RCC 7860 (cell line): ENCODE measurements around the gene TTC1.
"Not testable (repeated sequence)": the region's sequence is repeated elsewhere in the genome, so short reads cannot be mapped to it uniquely, and the experiment has no call there.

Source experiments
- DNase-seq: peaks from one replicate; pipeline ENCODE4 v3.0.0-alpha.2; 2015; ENCODE audit warnings: low spot score
- FAIRE-seq: peaks from 2 replicates; lab custom pipeline; 2012; peaks lifted over from hg19 to GRCh38; lab: Jason Lieb, UNC

TTC1 gene

GRCh38 chr5:160008877-160009590, at the start of gene TTC1:
TSS of gene TTC1 (plus strand) at chr5:160009139. CDS start at chr5:160010529, 1,390 bp downstream.
- peak; percentile 94 for DNase-seq
- FAIRE-seq, result peak; percentile 90

DNA sequence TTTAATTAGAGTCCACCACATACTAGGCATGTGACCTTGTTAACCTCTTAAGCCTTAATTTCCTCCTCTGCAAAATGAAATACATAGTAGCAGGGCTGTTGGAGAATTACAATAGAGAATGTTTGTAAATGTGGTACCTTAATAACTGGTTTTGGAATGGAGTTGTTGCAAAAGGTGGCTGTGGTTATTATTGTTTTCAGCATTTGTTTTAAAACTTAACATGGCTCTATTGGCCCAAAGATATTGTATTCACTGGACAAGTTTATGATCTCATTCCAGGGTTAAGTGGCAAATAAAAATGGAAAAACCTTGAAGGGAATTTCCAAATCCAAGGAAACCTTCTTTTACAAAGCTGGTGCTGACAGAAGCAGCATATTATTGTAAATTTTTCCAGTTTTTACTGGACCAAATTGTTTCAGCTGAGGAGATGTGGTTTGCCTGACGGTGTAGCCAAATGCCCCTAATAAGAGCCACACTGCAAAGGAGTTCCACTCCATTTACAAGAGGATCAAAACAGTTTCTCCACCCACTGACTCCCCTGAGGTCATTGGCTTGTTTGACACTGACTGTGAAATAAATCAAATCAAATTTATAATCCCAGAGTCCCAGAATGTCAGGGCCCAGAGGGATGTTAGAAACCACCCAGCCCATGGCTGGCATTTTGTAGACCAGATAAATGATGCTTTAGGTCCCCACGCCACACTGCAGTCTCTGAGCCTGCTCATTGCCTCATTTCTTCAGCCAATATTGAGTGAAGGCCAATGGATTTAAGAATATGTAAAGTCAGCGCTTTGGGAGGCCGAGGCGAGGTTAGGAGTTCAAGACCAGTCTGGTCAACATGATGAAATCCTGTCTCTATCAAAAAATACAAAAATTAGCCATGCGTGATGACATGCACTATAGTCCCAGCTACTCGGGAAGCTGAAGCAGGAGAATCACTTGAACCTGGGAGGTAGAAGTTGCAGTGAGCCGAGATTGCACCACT, 47.5 kb upstream of the TTC1 start:
- no peak for DNase-seq
- FAIRE-seq, result no peak

- FAIRE-seq (no peak), DNase-seq (no peak)
Observed at GRCh38 chr5:159962214-159962613, 46.7 kb upstream of the TTC1 start.

DNA sequence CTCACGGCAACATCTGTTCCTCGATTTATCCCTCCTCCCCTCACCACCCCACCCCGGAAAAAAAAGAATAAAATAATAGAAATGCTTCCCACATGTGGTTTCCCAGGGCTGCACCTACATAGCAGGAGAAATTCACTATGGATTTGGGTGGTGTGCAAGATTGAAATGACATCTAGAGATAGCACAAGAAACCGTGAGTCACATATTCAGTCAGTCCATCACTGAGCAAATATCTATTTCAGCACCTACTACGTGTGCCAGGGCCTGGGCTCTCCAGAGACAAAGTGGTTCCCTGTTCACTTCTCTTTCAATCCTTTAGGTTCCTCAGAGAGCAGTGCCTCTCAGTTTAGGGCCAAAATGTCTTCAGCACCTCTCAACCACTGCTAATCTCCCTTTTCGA, 45.0 kb upstream of the TTC1 start:
- FAIRE-seq, result no peak
- no peak for DNase-seq

GRCh38 chr5:159965031-159965837, 43.7 kb upstream of the TTC1 start:
- peak; percentile 11 for DNase-seq
- no peak for FAIRE-seq

- not testable (repeated sequence) for FAIRE-seq, DNase-seq
Observed at GRCh38 chr5:159965838-159966128, 43.2 kb upstream of the TTC1 start.

DNA sequence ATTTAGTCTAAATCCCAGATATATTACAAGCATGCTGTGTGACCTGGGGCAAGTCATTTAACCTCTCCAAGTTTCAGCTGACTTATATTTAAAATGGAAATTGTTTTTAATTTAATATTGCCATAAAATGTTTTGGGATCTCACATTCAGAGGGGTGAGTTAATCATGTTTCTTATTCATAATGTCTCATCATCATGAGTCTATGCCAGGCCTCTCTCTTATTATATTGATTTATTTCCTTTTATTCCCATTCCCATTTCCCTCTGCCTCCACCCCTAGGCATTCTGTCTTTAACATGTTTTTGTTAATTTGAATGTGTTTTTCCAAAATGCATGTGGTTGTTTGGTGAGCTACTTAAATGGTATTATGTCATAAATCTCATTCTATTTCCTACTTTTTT, 39.0 kb upstream of the TTC1 start:
- no peak for FAIRE-seq
- DNase-seq, result no peak

DNA sequence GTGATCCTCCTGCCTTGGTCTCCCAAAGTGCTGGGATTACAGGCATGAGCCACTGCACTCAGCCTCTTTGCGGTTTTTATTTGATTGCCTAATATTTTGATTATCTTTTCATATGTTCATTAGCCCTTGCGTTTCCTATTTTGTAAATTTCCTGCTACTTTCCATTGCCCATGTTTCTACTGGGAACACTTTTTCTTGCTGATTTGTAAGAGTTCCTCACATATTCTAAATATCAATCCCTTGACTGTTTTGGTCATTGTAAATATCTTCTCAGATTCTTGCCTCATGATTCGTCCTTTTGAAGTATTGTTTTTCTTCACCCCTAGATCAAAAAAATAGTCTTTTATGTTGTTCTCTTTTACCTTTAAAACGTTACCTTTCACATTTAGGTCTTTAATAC, 37.9 kb upstream of the TTC1 start:
- DNase-seq (no peak), FAIRE-seq (no peak)

GRCh38 chr5:159971514-159971913, 37.4 kb upstream of the TTC1 start:
- FAIRE-seq, result no peak
- DNase-seq, result no peak

DNA sequence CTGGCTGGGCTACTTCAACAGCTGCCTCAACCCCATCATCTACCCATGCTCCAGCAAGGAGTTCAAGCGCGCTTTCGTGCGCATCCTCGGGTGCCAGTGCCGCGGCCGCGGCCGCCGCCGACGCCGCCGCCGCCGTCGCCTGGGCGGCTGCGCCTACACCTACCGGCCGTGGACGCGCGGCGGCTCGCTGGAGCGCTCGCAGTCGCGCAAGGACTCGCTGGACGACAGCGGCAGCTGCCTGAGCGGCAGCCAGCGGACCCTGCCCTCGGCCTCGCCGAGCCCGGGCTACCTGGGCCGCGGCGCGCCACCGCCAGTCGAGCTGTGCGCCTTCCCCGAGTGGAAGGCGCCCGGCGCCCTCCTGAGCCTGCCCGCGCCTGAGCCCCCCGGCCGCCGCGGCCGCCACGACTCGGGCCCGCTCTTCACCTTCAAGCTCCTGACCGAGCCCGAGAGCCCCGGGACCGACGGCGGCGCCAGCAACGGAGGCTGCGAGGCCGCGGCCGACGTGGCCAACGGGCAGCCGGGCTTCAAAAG, 36.9 kb upstream of the TTC1 start:
- no peak for DNase-seq

GRCh38 chr5:159972538-159973362, 36.2 kb upstream of the TTC1 start:
- DNase-seq, result no peak
- FAIRE-seq, result no peak

More for the DNA sequence above, 36.9 kb upstream of the TTC1 start:
- no peak for FAIRE-seq

DNA sequence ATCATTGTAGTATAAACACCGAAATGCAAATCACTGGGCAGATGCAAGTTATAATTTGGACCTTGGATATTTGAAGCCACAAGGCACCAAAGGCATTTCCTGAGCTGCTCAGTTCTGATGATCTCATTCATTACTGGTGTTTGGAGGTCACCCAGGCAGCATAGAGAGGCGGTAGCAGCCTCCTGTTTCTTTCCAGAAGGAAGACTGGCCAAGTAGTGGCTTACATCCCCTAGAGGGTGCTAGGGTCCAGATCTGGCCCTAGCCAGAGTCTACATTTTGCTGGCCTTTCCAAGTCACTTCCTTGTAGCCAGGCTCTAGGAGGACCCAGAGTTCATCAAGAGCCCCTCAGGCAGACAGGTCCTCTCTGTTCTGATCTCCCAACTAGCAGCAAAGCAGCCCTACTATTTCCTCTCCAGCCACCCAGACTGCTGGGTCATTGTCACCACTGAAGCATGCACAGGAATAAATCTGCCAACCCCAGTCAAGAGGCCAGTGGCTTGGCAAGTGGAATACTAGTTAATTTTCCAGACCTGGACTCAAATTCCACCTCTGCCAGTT, 33.4 kb upstream of the TTC1 start:
- peak; percentile 90 for DNase-seq
- FAIRE-seq, result peak; percentile 87

GRCh38 chr5:159976921-159977320, 32.0 kb upstream of the TTC1 start:
- DNase-seq, result no peak
- FAIRE-seq, result no peak

DNA sequence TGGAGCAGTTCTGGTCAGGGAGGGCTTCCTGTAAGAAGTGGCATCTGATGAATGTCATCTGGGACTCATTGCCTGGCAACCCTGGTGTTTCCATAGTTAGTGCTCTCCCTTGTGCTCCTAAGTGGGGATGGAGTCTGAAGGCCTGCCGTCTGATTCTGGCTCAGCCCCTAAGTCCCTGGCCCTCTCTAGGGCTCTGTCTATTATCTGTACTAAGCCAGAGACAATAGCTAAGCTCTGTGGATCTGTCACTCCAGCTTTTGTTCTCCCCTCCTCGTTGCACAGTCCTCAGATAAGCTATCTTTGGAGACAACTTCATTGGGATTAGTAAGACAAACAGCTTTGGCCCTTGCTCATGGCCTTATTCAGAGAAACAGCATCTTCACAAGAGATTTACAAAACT, 30.6 kb upstream of the TTC1 start:
- FAIRE-seq, result no peak

GRCh38 chr5:159982421-159983173, 26.3 kb upstream of the TTC1 start:
- DNase-seq, result no peak
- FAIRE-seq, result no peak

More for the DNA sequence above, 30.6 kb upstream of the TTC1 start:
- no peak for DNase-seq

- FAIRE-seq, result no peak
Observed at GRCh38 chr5:159987031-159987674, 21.8 kb upstream of the TTC1 start.

DNA sequence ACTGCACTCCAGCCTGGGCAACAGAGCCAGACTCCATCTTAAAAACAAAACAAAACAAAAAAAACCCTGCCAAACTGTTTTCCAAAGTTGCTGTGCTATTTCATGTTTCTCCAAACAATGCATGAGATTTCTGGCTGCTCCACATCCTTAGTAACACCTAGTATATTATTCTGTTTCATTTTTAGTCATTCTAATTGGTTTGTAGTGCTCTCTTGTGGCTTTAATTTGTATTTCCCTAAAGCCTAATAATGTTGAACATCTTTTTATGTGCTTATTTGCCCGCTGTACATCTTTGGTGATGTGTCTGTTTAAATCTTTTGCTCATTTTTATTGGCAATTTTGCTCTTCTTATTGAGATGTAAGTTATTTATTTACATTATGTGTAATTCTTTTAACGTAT, 18.4 kb upstream of the TTC1 start:
- DNase-seq (peak; percentile 25), FAIRE-seq (peak; percentile 41)

More at GRCh38 chr5:159987031-159987674, 21.8 kb upstream of the TTC1 start:
- peak; percentile 23 for DNase-seq

DNA sequence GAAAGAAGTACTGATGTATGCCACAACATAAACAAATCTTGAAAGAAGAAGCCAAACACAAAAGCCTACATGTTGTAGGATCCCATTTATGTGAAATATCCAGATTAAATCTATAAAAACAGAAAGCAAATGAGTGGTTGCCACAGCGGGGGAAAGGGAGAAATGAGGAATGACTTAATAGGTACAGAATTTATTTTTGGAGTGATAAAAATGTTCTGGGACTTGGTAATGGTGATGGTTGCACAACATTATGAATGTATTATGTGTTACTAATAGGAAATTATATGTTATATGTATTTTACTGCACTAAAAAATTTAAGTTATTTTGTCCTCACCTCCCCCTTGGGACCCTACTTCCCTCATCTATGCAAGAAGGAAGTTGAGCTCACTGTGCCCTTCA, 16.4 kb upstream of the TTC1 start:
- FAIRE-seq (no peak), DNase-seq (no peak)
